WERI-Rb-1 (cell line): ENCODE measurements around the gene NRXN2.
"Not testable (repeated sequence)": the region's sequence is repeated elsewhere in the genome, so short reads cannot be mapped to it uniquely, and the experiment has no call there.

ENCODE experiments used
- DNase-seq: peaks from one replicate; pipeline ENCODE4 v3.0.0-alpha.2; 2020
- H3K27ac ChIP-seq: fragments of 250-450 bp; sonication (Bioruptor Pico); 2 replicates; pipeline ENCODE4 v1.5.1; 2020; ENCODE audit warnings: mild to moderate bottlenecking, moderate library complexity
- H3K27me3 ChIP-seq: fragments of 250-450 bp; sonication (Bioruptor Pico); 2 replicates; pipeline ENCODE4 v1.5.1; 2021; ENCODE audit warnings: mild to moderate bottlenecking, low read depth, moderate library complexity; ENCODE audit not compliant: insufficient read depth, severe bottlenecking
- H3K36me3 ChIP-seq: fragments of 250-450 bp; sonication (Bioruptor Pico); 2 replicates; pipeline ENCODE4 v1.5.1; 2020; ENCODE audit warnings: mild to moderate bottlenecking, moderate library complexity
- H3K4me3 ChIP-seq: 2 replicates; pipeline ENCODE4 v1.5.1; 2011; ENCODE audit warnings: low read depth, mild to moderate bottlenecking, control low read depth, low read length
- H3K9me3 ChIP-seq: fragments of 250-450 bp; sonication (Bioruptor Pico); 2 replicates; pipeline ENCODE4 v1.5.1; 2021; ENCODE audit warnings: mild to moderate bottlenecking, moderate library complexity; ENCODE audit not compliant: severe bottlenecking
- CTCF ChIP-seq: IDR thresholded peaks from 2 replicates; pipeline ENCODE4 v1.5.1; 2011; ENCODE audit warnings: low read depth, mild to moderate bottlenecking, control low read depth, inconsistent platforms, low read length

The NRXN2 gene

DNA sequence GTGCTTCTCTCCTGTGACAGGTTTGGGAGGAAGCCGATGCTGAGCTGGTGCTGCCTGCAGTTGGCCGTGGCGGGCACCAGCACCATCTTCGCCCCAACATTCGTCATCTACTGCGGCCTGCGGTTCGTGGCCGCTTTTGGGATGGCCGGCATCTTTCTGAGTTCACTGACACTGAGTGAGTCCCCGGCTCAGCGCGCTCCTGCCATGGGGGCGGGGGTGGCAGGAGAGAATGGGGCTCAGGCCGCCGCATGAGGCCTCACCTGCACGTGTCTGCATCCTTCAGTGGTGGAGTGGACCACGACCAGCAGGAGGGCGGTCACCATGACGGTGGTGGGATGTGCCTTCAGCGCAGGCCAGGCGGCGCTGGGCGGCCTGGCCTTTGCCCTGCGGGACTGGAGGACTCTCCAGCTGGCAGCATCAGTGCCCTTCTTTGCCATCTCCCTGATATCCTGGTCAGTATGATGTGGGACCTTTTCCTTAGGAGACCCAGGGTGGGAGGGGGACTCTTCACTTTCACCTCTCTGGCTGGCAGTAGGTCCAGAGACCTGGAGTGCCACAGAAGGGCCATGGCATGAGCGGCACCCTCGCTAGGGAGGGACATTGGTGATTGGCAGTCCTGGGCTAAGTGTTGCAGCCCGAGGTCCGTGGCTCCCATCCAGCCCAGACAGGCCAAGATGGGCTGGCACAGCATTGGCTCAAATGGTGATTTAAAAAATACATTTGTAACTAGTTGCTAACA is 160.8 kb downstream of the NRXN2 start:
- no peaks in the 10 kb centered on the region for H3K27me3 ChIP-seq
- H3K4me3 ChIP-seq: no peak overlapping the region
- TF ChIP-seq CTCF: no peak
- no peak for DNase-seq
- H3K9me3 ChIP-seq: no peaks in the 10 kb centered on the region
- H3K36me3 ChIP-seq: no peaks in the 10 kb centered on the region
- H3K27ac ChIP-seq: no peak overlapping the region

DNA sequence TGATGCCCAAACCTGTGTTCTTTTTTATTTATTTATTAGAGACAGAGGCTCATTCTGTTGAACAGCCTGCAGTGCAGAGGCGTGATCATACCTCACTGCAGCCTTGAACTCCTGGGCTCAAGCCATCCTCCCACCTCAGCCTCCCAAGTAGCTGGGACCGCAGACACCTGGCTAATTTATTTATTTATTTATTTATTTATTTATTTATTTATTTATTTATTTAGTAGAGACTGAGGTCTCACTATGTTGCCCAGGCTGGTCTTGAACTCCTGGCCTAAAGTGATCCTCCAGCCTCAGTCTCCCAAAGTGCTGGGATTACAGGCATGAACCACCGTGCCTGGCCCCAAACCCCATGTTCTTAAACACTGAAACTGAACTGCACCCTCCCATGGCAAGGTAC is 161.6 kb downstream of the NRXN2 start:
- DNase-seq, H3K36me3 ChIP-seq, H3K4me3 ChIP-seq, H3K9me3 ChIP-seq, H3K27ac ChIP-seq, H3K27me3 ChIP-seq: not testable (repeated sequence)

GRCh38 chr11:64560941-64561340 is 162.1 kb downstream of the NRXN2 start:
- no peak for DNase-seq
- Histone ChIP-seq H3K4me3 (no peak overlapping the region), H3K27me3 (no peaks in the 10 kb centered on the region), H3K27ac (no peak overlapping the region), H3K36me3 (no peaks in the 10 kb centered on the region), H3K9me3 (no peaks in the 10 kb centered on the region)
- no peak for TF ChIP-seq CTCF

DNA sequence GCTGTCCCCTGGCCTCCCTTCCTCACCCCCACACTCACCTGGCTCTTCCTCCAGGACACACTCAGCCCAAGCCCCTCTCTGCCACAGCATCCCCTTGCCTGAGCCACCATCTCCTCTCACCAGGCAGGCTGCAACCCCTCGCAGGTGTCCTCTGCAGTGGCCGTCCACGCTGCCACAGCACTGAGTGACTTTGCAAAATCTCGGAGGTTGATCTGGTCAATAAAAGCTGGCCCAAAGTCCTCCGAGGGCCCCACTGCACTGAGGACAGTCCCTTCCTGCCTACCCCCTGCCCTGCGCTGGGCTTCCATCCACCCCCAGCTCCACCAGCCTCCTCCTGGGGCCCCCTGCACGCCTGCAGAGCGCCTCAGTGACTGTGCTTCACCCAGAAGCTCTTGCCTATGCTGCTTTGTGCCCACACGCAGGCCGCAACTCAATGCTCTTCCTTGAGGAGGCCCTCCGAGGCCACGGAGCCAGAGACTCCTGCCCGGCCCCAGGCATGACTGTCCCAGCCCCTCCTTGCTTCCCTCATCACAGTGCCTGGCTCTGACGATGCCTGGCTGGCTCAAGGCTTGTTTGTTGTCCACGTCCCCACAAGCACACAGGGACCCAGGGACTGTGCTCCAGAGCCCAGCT is 162.7 kb downstream of the NRXN2 start:
- Histone ChIP-seq H3K36me3 (no peaks in the 10 kb centered on the region), H3K27me3 (no peaks in the 10 kb centered on the region), H3K27ac (no peak overlapping the region), H3K9me3 (no peaks in the 10 kb centered on the region), H3K4me3 (no peak overlapping the region)
- no peak for DNase-seq
- no peak for TF ChIP-seq CTCF

DNA sequence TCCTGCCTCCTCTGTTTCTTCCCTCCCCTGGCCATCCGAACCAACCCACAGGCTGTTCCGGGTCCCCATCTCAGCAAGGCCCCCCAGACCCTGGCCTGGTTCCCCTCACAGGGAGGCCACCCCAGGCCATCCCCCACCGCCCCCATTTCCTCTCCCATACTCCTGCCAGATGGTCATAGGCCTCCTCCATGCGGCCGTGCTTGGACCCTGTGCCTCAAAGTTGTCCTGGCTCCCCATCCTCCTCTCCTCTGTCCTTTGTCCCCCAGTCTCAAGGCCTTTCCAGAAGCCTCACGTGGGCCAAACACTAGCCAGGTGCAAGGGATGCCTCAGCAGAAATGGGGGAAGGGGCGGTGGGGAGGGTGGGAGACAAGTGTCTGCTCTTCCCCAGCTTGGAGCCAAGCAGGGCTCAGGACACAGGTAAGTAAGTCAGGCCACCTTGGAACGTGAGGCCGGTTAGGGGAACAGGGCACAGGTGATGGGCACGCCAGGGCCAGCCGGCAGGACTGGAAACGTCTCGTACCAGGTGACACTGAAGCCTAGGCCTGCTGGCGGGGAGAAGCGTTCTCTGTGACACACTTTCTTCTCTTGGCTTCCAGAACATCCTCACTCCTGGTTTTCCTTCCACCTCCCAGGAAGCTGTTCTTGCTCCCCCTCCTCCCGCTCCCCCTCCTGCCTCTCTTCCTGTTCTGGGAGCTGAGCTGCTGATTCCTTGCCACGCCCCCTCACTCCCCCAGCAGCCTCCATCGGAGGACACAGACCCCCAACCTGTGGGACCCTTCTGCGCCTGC is 163.5 kb downstream of the NRXN2 start:
- TF ChIP-seq CTCF: no peak

DNA sequence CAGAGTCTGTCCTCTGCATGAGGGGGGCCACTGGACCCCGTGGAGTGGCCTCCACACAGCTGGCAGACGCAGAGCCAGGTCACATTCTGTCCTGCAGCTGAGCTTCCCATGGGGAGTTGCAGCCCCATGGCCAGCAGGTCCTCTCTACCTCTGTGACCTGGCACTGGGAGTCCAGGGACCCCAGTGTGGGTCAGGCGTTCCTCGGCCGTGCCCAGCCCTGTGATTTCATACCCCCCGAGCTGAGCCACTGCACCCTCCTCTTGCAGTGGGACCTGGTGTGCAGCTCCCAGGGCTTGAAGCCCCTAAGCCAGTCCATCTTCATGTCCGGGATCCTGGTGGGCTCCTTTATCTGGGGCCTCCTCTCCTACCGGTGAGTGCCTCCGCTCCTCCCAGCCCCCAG is 164.1 kb downstream of the NRXN2 start:
- TF ChIP-seq CTCF: no peak
- H3K27me3 ChIP-seq: no peaks in the 10 kb centered on the region

More for the DNA sequence above, 163.5 kb downstream of the NRXN2 start:
- Histone ChIP-seq H3K9me3 (no peaks in the 10 kb centered on the region), H3K4me3 (no peak overlapping the region), H3K27ac (no peak overlapping the region), H3K27me3 (no peaks in the 10 kb centered on the region), H3K36me3 (no peaks in the 10 kb centered on the region)
- DNase-seq: no peak

More for the DNA sequence above, 164.1 kb downstream of the NRXN2 start:
- H3K4me3 ChIP-seq: no peak overlapping the region
- no peak overlapping the region for H3K27ac ChIP-seq
- no peaks in the 10 kb centered on the region for H3K36me3 ChIP-seq
- no peaks in the 10 kb centered on the region for H3K9me3 ChIP-seq
- DNase-seq: no peak
